ENCODE results near the gene RPTN. TPM values are rescaled to one million over a fixed set of nuclear protein-coding genes. Genes with fewer than 3 reads are reported as not detected.

The RPTN gene
- total RNA-seq, 1 donor from 2014 or later = not detected

- Histone ChIP-seq H3K36me3 (no peaks in the 10 kb centered on the region), H3K27me3 (no peaks in the 10 kb centered on the region), H3K27ac (no peak overlapping the region), H3K4me3 (no peak overlapping the region), H3K4me1 (no peaks in the 10 kb centered on the region), H3K9me3 (no peaks in the 10 kb centered on the region)
- intact Hi-C loops (cut with DNase I) = loop anchor here (1.0 to 5.0 kb wide), 3 partner anchors 43 to 257 kb away; no protein-coding TSS in a partner anchor
- DNase-seq (ENCODE audit: low spot score in 2 of 2) = peak in 1 of 2 donors; percentile 65
- peak; percentile 68 to 76 (median 74) for TF ChIP-seq CTCF (IDR thresholded peaks at IDR 0.05)
Measured at GRCh38 chr1:152185544-152186391, 26.7 kb upstream of the RPTN start.

DNA sequence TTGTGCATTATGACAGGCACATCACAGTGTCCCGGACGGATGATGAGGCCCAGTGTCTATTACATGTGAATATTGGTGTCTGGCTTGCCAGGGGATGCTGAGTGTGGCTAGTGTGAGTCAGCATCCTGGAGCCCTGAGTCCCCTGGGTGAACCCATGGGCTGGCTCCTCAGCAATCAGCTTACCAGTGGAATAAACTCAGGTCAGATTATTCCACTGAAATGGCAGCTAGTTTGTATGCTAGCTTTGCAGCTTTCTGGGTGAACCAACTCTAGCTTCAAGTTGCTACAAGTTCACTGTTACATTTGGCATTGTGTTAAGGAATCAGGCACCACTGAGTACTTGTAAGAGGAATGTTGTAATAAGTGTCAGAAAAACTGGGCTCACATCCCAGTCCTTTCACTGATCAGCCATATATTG is 23.9 kb upstream of the RPTN start:
- peak in 1 of 2 donors; percentile 66 for DNase-seq (ENCODE audit: low spot score in 2 of 2)
- TF ChIP-seq CTCF (IDR thresholded peaks at IDR 0.05) = no peak
- intact Hi-C loops (cut with DNase I) = no loop called here

GRCh38 chr1:152182431-152182830 is 23.4 kb upstream of the RPTN start:
- Histone ChIP-seq H3K27me3 (no peaks in the 10 kb centered on the region), H3K27ac (no peak overlapping the region), H3K9me3 (no peaks in the 10 kb centered on the region), H3K4me3 (no peak overlapping the region), H3K4me1 (no peaks in the 10 kb centered on the region), H3K36me3 (no peaks in the 10 kb centered on the region)
- no peak for DNase-seq (ENCODE audit: low spot score in 2 of 2)
- intact Hi-C loops (cut with DNase I) = no loop called here
- peak in 1 of 3 experiments; percentile 28 for TF ChIP-seq CTCF (IDR thresholded peaks at IDR 0.05)

More for the DNA sequence above, 23.9 kb upstream of the RPTN start:
- H3K36me3 ChIP-seq = no peaks in the 10 kb centered on the region
- no peaks in the 10 kb centered on the region for H3K4me1 ChIP-seq
- no peaks in the 10 kb centered on the region for H3K9me3 ChIP-seq
- no peak overlapping the region for H3K4me3 ChIP-seq
- no peaks in the 10 kb centered on the region for H3K27me3 ChIP-seq
- H3K27ac ChIP-seq = no peak overlapping the region

GRCh38 chr1:152179566-152179965 is 20.5 kb upstream of the RPTN start:
- Histone ChIP-seq H3K36me3 (no peaks in the 10 kb centered on the region), H3K4me3 (no peak overlapping the region), H3K4me1 (no peaks in the 10 kb centered on the region), H3K9me3 (no peaks in the 10 kb centered on the region), H3K27ac (no peak overlapping the region), H3K27me3 (no peaks in the 10 kb centered on the region)
- intact Hi-C loops (cut with DNase I) = no loop called here
- no peak for TF ChIP-seq CTCF (IDR thresholded peaks at IDR 0.05)
- no peak for DNase-seq (ENCODE audit: low spot score in 2 of 2)

DNA sequence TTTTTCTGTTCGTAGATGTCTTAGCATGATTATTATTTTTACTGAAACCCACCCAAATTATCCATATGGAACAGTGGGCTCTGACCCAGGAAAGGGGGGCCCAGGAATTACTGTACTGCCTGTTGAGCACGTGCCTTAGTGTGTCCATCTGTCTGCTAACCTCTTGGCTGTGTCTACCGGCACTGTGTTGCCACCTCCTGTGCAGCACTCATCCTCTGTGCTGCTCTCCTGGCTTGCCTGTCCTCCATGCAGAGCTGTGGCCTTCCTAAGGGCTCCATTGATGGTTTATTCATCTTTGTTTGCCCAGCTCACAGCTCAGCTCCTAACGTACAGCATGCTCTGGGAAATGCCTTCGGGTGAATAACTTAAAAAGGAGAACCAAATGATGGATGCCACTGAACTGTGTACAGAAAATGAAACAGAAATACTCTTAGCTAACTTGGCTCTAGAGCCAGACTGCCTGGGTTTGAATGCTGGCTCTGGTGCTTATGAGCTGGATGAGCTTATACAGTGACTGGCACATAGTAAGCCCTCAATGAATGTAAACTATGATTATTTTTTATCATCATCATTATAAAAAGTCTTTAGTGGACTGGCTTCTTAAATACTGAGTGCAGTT is 11.4 kb upstream of the RPTN start:
- no peak for DNase-seq (ENCODE audit: low spot score in 2 of 2)
- H3K27ac ChIP-seq = peak overlapping the region in 1 of 2 donors; percentile 5
- no peaks in the 10 kb centered on the region for H3K36me3 ChIP-seq
- intact Hi-C loops (cut with DNase I) = no loop called here
- TF ChIP-seq CTCF (IDR thresholded peaks at IDR 0.05) = no peak
- no peak overlapping the region for H3K4me3 ChIP-seq
- H3K27me3 ChIP-seq = no peaks in the 10 kb centered on the region
- no peaks in the 10 kb centered on the region for H3K4me1 ChIP-seq
- no peaks in the 10 kb centered on the region for H3K9me3 ChIP-seq

Data from ascending aorta (tissue), 2 donors.